Tibial nerve (tissue), 3 donors: ENCODE results near the gene OGDH.

Experiments
- CTCF ChIP-seq, 5 experiments: fragments of 200-600 bp in 3 of 5; fragments of 450-650 bp in 2 of 5; sonication (generic) in 3 of 5; IDR thresholded peaks; one replicate each; pipeline ENCODE4 v1.5.1; 2016 to 2019; ENCODE audit warnings: antibody characterized with exemption in 5 of 5, mild to moderate bottlenecking in 3 of 5, moderate library complexity in 2 of 5
- POLR2A ChIP-seq, 2 donors: fragments of 450-650 bp; IDR thresholded peaks; one replicate each; pipeline ENCODE4 v1.6.1; 2017; ENCODE audit warnings: antibody characterized with exemption in 2 of 2, mild to moderate bottlenecking in 2 of 2, moderate library complexity in 2 of 2

- TF ChIP-seq CTCF (IDR thresholded peaks at IDR 0.05) (no peak), POLR2A (IDR thresholded peaks at IDR 0.05) (no peak)
These were observed 100.5 kb downstream of the OGDH start for GRCh38 chr7:44706788-44707557.
